Bronchial epithelial cell (primary cell): Measurements from ENCODE around the gene PAGE2B. TPM values are rescaled to one million over a fixed set of nuclear protein-coding genes. Genes with fewer than 3 reads are reported as not detected.

ENCODE experiments used
- DNase-seq: peaks from one replicate; pipeline ENCODE4 v3.0.0-alpha.2; 2010; ENCODE audit warnings: low read depth
- FAIRE-seq: peaks from 2 replicates; lab custom pipeline; 2011; peaks lifted over from hg19 to GRCh38; lab: Jason Lieb, UNC
- H3K27me3 ChIP-seq: 2 replicates; pipeline ENCODE4 v1.5.1; 2011; ENCODE audit warnings: low read length; ENCODE audit not compliant: control insufficient read depth, insufficient read depth
- H3K36me3 ChIP-seq: 2 replicates; pipeline ENCODE4 v1.5.1; 2011; ENCODE audit warnings: low read length; ENCODE audit not compliant: control insufficient read depth, insufficient read depth
- H3K4me3 ChIP-seq: 2 replicates; pipeline ENCODE4 v1.5.1; 2011; ENCODE audit warnings: mild to moderate bottlenecking, low read depth, low read length, control low read depth
- CTCF ChIP-seq: IDR thresholded peaks from 2 replicates; pipeline ENCODE4 v1.5.1; 2011; ENCODE audit warnings: mild to moderate bottlenecking, moderate library complexity, low read length, control low read depth, inconsistent platforms; ENCODE audit not compliant: insufficient read depth, severe bottlenecking
- total RNA-seq: library from RNA; depleted of rRNA; stranded (reverse); fragments of >200 nt; gene quantifications from 2 replicates; pipeline ENCODE4 v1.2.1, GENCODE V29; 2014

PAGE2B gene, protein sequence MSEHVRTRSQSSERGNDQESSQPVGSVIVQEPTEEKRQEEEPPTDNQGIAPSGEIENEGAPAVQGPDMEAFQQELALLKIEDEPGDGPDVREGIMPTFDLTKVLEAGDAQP
- not detected in 2 replicates for total RNA-seq

DNA sequence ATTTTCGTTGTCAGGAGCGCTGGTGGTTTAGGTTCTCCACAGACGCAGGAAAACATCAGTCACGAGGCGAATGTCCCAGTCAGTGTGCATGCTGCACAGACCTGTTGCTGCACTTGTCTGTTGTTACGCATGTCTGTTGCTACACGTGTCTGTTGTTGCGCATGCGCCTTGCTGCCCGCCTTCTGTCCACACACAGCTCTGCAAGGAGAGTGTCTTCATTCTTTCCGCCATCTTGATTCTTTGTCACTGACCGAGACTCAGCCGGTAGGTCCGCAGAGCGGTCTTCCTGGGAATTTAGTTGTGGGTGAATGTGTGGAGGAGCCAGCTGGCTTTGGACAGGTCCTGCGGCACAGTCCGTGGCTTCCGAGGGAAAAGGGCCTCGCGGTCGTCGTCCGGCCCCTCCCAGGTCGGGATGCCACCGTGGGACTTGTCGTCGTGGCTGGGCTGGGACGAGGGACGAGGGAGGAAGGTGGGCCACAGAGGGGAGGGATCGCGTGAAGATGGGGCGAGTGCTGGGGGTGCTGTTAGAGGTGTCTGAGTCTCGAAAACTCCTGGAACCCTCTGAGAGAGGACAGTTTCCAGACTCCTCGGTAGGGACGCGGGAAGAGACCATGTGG, at the start of gene PAGE2B:
Gene PAGE2B (plus strand): TSS at position 180 of the 617 bp plus-strand sequence. CDS start 1,012 bp downstream, outside the sequence.
- H3K27me3 ChIP-seq, result no peaks in the 10 kb centered on the region
- no peak for DNase-seq
- H3K4me3 ChIP-seq, result no peak within 1 kb of the TSS
- H3K36me3 ChIP-seq, result no peaks in the 10 kb centered on the region
- TF ChIP-seq CTCF, result no peak
- no peak for FAIRE-seq

DNA sequence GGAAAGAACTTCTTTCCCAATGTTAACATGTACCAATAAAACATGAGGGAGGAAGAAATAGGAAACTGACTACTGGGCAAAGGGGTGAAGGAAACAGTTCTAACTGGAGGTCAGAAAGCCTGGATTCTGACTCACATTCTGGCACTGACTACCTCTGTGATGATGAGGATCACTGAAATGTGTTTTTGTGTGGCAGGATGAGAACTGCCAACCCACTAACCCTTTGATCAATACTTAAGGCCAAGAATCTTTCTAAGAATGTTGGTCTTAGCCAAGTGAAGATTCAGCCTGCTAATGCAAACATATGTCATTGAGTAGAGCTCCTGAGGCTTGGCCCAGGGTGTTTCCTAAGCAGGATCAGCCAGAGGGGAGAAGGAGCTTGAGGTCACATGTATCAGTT, 48.7 kb upstream of the PAGE2B start:
- Histone ChIP-seq H3K4me3 (no peak overlapping the region), H3K27me3 (no peaks in the 10 kb centered on the region), H3K36me3 (no peaks in the 10 kb centered on the region)
- FAIRE-seq (no peak), DNase-seq (no peak)
- TF ChIP-seq CTCF, result no peak

GRCh38 chrX:55026840-55027239, 48.0 kb upstream of the PAGE2B start:
- no peak for FAIRE-seq
- Histone ChIP-seq H3K4me3 (no peak overlapping the region), H3K36me3 (no peaks in the 10 kb centered on the region), H3K27me3 (no peaks in the 10 kb centered on the region)
- no peak for DNase-seq
- TF ChIP-seq CTCF, result no peak

- no peak for TF ChIP-seq CTCF
- H3K27me3 ChIP-seq, result no peaks in the 10 kb centered on the region
- DNase-seq (no peak), FAIRE-seq (no peak)
- H3K36me3 ChIP-seq, result no peaks in the 10 kb centered on the region
- H3K4me3 ChIP-seq, result no peak overlapping the region
These were observed 46.8 kb upstream of the PAGE2B start for GRCh38 chrX:55028040-55028439.

- TF ChIP-seq CTCF, result no peak
- Histone ChIP-seq H3K4me3 (no peak overlapping the region), H3K27me3 (no peaks in the 10 kb centered on the region), H3K36me3 (no peaks in the 10 kb centered on the region)
- no peak for FAIRE-seq
- no peak for DNase-seq
These were observed 46.2 kb upstream of the PAGE2B start for GRCh38 chrX:55028611-55029010.

- Histone ChIP-seq H3K36me3 (no peaks in the 10 kb centered on the region), H3K4me3 (no peak overlapping the region), H3K27me3 (no peaks in the 10 kb centered on the region)
- no peak for FAIRE-seq
- DNase-seq, result no peak
- no peak for TF ChIP-seq CTCF
These were observed 45.5 kb upstream of the PAGE2B start for GRCh38 chrX:55029291-55029690.
